ENCODE data around the gene RPN2.
A peak's percentile ranks its signal among the peaks of the same experiment; 100 is the strongest.

The RPN2 gene

GRCh38 chr20:37198932-37199660, 20.0 kb downstream of the RPN2 start:
- Histone ChIP-seq H3K36me3 (ENCODE audit: control insufficient read depth in 2 of 2, insufficient read depth in 2 of 2, low read length in 2 of 2) (peaks cover 43 to 44% of the 10 kb centered on the region in 2 donors), H3K9me3 (ENCODE audit: control insufficient read depth in 2 of 2, low read length in 2 of 2) (no peaks in the 10 kb centered on the region), H3K27me3 (ENCODE audit: control insufficient read depth in 2 of 2, insufficient read depth in 2 of 2, low read length in 2 of 2) (no peaks in the 10 kb centered on the region), H3K4me1 (ENCODE audit: control insufficient read depth in 2 of 2, insufficient read depth in 2 of 2, low read length in 2 of 2) (peaks cover 0 to 3% of the 10 kb centered on the region in 2 donors), H3K9ac (ENCODE audit: low read depth in 1 of 2, low read length in 2 of 2) (no peak overlapping the region), H3K27ac (ENCODE audit: low read depth in 2 of 2, low read length in 2 of 2) (no peak overlapping the region), H3K4me3 (ENCODE audit: low read length in 2 of 2) (no peak overlapping the region)

DNA sequence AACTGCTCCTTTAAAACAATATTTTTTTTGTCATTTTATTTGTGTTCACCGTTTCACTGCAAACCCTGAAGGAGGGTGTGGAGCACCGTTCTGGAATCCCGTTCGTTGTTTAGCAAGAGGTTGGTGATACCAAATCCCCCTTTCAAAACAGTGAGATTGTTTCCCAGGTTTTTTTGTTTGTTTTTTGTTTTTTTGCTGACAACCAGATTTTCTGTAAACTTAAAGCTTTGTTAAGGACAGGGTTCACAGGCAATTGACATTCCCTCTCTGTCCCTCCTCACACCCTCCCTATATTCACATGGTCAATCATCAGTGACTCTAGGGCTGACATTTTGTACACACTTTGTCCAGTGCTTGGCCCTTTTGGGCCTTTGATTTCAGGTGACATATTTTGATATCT, 21.2 kb downstream of the RPN2 start:
- Histone ChIP-seq H3K27ac (ENCODE audit: low read depth in 2 of 2, low read length in 2 of 2) (no peak overlapping the region), H3K9ac (ENCODE audit: low read depth in 1 of 2, low read length in 2 of 2) (no peak overlapping the region), H3K9me3 (ENCODE audit: control insufficient read depth in 2 of 2, low read length in 2 of 2) (no peaks in the 10 kb centered on the region), H3K36me3 (ENCODE audit: control insufficient read depth in 2 of 2, insufficient read depth in 2 of 2, low read length in 2 of 2) (peaks cover 56 to 57% of the 10 kb centered on the region in 2 donors), H3K27me3 (ENCODE audit: control insufficient read depth in 2 of 2, insufficient read depth in 2 of 2, low read length in 2 of 2) (no peaks in the 10 kb centered on the region), H3K4me1 (ENCODE audit: control insufficient read depth in 2 of 2, insufficient read depth in 2 of 2, low read length in 2 of 2) (peaks cover 0 to 3% of the 10 kb centered on the region in 2 donors), H3K4me3 (ENCODE audit: low read length in 2 of 2) (no peak overlapping the region)

DNA sequence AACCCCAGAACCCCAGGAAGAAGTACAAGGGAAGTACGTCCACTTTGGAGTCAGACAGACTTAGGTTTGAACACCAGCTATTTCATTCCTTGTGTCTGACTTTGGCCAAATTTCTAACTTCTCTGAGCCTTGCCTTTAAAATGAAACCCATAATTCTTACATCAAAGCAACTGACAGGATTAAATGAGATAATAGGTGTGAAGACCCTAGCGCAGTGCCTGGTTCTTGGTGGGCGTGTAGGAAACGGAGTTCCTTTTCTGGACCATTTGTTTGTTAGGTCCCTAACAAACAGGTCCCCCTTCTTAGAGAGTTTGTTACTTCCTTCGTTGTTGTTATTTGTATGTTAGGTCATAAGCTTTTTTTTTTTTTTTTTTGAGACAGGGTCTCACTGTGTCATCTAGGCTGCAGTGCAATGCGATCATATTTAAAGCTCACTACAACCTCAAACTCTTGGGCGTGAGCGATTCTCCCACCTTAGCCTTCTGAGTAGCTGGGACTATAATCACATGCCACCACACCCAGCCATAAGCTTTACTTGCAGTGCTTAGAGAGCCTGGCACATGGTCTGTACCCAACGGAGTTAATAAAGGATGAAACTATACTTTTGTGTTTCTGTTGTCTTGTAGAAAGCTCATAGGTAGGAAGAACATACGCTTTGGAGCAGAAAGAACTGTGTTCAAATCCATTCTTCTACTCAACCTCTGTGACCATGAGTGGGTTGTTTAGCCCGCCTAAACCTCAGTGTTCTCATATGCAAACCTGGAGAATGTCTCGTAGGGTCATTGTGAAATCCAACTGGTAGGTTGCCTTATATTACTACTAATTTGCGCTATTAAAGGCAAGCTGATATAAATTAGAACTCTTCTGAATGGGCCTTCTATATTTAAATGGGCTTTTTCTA, 22.0 kb downstream of the RPN2 start:
- Histone ChIP-seq H3K36me3 (ENCODE audit: control insufficient read depth in 2 of 2, insufficient read depth in 2 of 2, low read length in 2 of 2) (peaks cover 61 to 64% of the 10 kb centered on the region in 2 donors), H3K4me1 (ENCODE audit: control insufficient read depth in 2 of 2, insufficient read depth in 2 of 2, low read length in 2 of 2) (peaks cover 0 to 3% of the 10 kb centered on the region in 2 donors), H3K27ac (ENCODE audit: low read depth in 2 of 2, low read length in 2 of 2) (no peak overlapping the region), H3K9ac (ENCODE audit: low read depth in 1 of 2, low read length in 2 of 2) (no peak overlapping the region), H3K9me3 (ENCODE audit: control insufficient read depth in 2 of 2, low read length in 2 of 2) (no peaks in the 10 kb centered on the region), H3K4me3 (ENCODE audit: low read length in 2 of 2) (no peak overlapping the region), H3K27me3 (ENCODE audit: control insufficient read depth in 2 of 2, insufficient read depth in 2 of 2, low read length in 2 of 2) (no peaks in the 10 kb centered on the region)

- Histone ChIP-seq H3K27ac (ENCODE audit: low read depth in 2 of 2, low read length in 2 of 2) (peak overlapping the region in 1 of 2 donors; percentile 40), H3K27me3 (ENCODE audit: control insufficient read depth in 2 of 2, insufficient read depth in 2 of 2, low read length in 2 of 2) (no peaks in the 10 kb centered on the region), H3K4me1 (ENCODE audit: control insufficient read depth in 2 of 2, insufficient read depth in 2 of 2, low read length in 2 of 2) (peaks cover 0 to 3% of the 10 kb centered on the region in 2 donors), H3K4me3 (ENCODE audit: low read length in 2 of 2) (no peak overlapping the region), H3K9me3 (ENCODE audit: control insufficient read depth in 2 of 2, low read length in 2 of 2) (no peaks in the 10 kb centered on the region), H3K36me3 (ENCODE audit: control insufficient read depth in 2 of 2, insufficient read depth in 2 of 2, low read length in 2 of 2) (peaks cover 61 to 64% of the 10 kb centered on the region in 2 donors), H3K9ac (ENCODE audit: low read depth in 1 of 2, low read length in 2 of 2) (peak overlapping the region in 1 of 2 donors; percentile 18)
These were observed 22.7 kb downstream of the RPN2 start for GRCh38 chr20:37201827-37202162.

GRCh38 chr20:37202267-37202943, 23.3 kb downstream of the RPN2 start:
- Histone ChIP-seq H3K4me1 (ENCODE audit: control insufficient read depth in 2 of 2, insufficient read depth in 2 of 2, low read length in 2 of 2) (peaks cover 0 to 3% of the 10 kb centered on the region in 2 donors), H3K27me3 (ENCODE audit: control insufficient read depth in 2 of 2, insufficient read depth in 2 of 2, low read length in 2 of 2) (no peaks in the 10 kb centered on the region), H3K27ac (ENCODE audit: low read depth in 2 of 2, low read length in 2 of 2) (peak overlapping the region in 1 of 2 donors; percentile 40), H3K9ac (ENCODE audit: low read depth in 1 of 2, low read length in 2 of 2) (peak overlapping the region in 1 of 2 donors; percentile 18), H3K36me3 (ENCODE audit: control insufficient read depth in 2 of 2, insufficient read depth in 2 of 2, low read length in 2 of 2) (peaks cover 64 to 67% of the 10 kb centered on the region in 2 donors), H3K4me3 (ENCODE audit: low read length in 2 of 2) (no peak overlapping the region), H3K9me3 (ENCODE audit: control insufficient read depth in 2 of 2, low read length in 2 of 2) (no peaks in the 10 kb centered on the region)

GRCh38 chr20:37204056-37204455, 24.9 kb downstream of the RPN2 start:
- Histone ChIP-seq H3K4me1 (ENCODE audit: control insufficient read depth in 2 of 2, insufficient read depth in 2 of 2, low read length in 2 of 2) (peaks cover 0 to 3% of the 10 kb centered on the region in 2 donors), H3K27me3 (ENCODE audit: control insufficient read depth in 2 of 2, insufficient read depth in 2 of 2, low read length in 2 of 2) (no peaks in the 10 kb centered on the region), H3K27ac (ENCODE audit: low read depth in 2 of 2, low read length in 2 of 2) (no peak overlapping the region), H3K9ac (ENCODE audit: low read depth in 1 of 2, low read length in 2 of 2) (no peak overlapping the region), H3K9me3 (ENCODE audit: control insufficient read depth in 2 of 2, low read length in 2 of 2) (no peaks in the 10 kb centered on the region), H3K36me3 (ENCODE audit: control insufficient read depth in 2 of 2, insufficient read depth in 2 of 2, low read length in 2 of 2) (peaks cover 66 to 70% of the 10 kb centered on the region in 2 donors), H3K4me3 (ENCODE audit: low read length in 2 of 2) (no peak overlapping the region)

DNA sequence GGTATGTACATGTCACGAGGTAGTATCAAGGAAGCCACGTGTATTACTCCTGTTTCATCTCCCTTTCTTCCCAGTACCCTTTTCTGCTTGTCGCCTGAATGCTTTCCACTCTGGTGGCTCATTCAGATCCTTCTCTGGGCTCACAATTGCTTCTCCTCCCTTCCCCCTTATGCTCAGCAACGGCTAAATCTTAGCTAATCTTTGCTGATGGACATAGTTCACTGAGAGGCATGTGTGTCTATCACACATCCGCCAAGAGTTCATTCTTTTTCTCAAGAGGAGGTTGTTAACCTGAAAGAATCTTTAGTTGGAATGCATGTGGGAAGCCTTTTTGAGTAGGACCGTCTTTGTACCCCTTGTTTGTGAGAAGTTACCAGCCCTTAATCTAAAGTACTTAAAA, 26.0 kb downstream of the RPN2 start:
- Histone ChIP-seq H3K9me3 (ENCODE audit: control insufficient read depth in 2 of 2, low read length in 2 of 2) (no peaks in the 10 kb centered on the region), H3K4me3 (ENCODE audit: low read length in 2 of 2) (no peak overlapping the region), H3K27ac (ENCODE audit: low read depth in 2 of 2, low read length in 2 of 2) (no peak overlapping the region), H3K4me1 (ENCODE audit: control insufficient read depth in 2 of 2, insufficient read depth in 2 of 2, low read length in 2 of 2) (peaks cover 0 to 3% of the 10 kb centered on the region in 2 donors), H3K36me3 (ENCODE audit: control insufficient read depth in 2 of 2, insufficient read depth in 2 of 2, low read length in 2 of 2) (peaks cover 64 to 68% of the 10 kb centered on the region in 2 donors), H3K9ac (ENCODE audit: low read depth in 1 of 2, low read length in 2 of 2) (no peak overlapping the region), H3K27me3 (ENCODE audit: control insufficient read depth in 2 of 2, insufficient read depth in 2 of 2, low read length in 2 of 2) (no peaks in the 10 kb centered on the region)

- no peak overlapping the region for H3K4me3 ChIP-seq (ENCODE audit: low read length in 2 of 2)
- peaks cover 59 to 63% of the 10 kb centered on the region in 2 donors for H3K36me3 ChIP-seq (ENCODE audit: control insufficient read depth in 2 of 2, insufficient read depth in 2 of 2, low read length in 2 of 2)
- no peak overlapping the region for H3K27ac ChIP-seq (ENCODE audit: low read depth in 2 of 2, low read length in 2 of 2)
- H3K9me3 ChIP-seq (ENCODE audit: control insufficient read depth in 2 of 2, low read length in 2 of 2), result no peaks in the 10 kb centered on the region
- H3K4me1 ChIP-seq (ENCODE audit: control insufficient read depth in 2 of 2, insufficient read depth in 2 of 2, low read length in 2 of 2), result peaks cover 0 to 3% of the 10 kb centered on the region in 2 donors
- no peaks in the 10 kb centered on the region for H3K27me3 ChIP-seq (ENCODE audit: control insufficient read depth in 2 of 2, insufficient read depth in 2 of 2, low read length in 2 of 2)
- no peak overlapping the region for H3K9ac ChIP-seq (ENCODE audit: low read depth in 1 of 2, low read length in 2 of 2)
These were observed 26.7 kb downstream of the RPN2 start for GRCh38 chr20:37205794-37206193.

DNA sequence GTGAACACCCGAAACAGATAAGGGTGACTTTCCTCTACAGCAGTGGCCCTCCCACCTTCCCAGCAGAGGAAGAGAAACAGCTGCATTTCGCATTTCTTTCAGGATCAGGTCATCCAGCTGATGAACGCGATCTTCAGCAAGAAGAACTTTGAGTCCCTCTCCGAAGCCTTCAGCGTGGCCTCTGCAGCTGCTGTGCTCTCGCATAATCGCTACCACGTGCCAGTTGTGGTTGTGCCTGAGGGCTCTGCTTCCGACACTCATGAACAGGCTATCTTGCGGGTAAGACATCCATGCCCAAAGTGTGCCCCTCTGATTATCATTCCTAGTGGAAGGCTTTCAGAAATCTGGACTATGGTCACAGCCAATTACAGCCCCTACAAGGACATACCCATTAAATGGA, 28.0 kb downstream of the RPN2 start:
- Histone ChIP-seq H3K9me3 (ENCODE audit: control insufficient read depth in 2 of 2, low read length in 2 of 2) (no peaks in the 10 kb centered on the region), H3K27ac (ENCODE audit: low read depth in 2 of 2, low read length in 2 of 2) (no peak overlapping the region), H3K4me3 (ENCODE audit: low read length in 2 of 2) (no peak overlapping the region), H3K36me3 (ENCODE audit: control insufficient read depth in 2 of 2, insufficient read depth in 2 of 2, low read length in 2 of 2) (peaks cover 54 to 55% of the 10 kb centered on the region in 2 donors), H3K9ac (ENCODE audit: low read depth in 1 of 2, low read length in 2 of 2) (no peak overlapping the region), H3K27me3 (ENCODE audit: control insufficient read depth in 2 of 2, insufficient read depth in 2 of 2, low read length in 2 of 2) (no peaks in the 10 kb centered on the region), H3K4me1 (ENCODE audit: control insufficient read depth in 2 of 2, insufficient read depth in 2 of 2, low read length in 2 of 2) (no peaks in the 10 kb centered on the region)

- H3K4me1 ChIP-seq (ENCODE audit: control insufficient read depth in 2 of 2, insufficient read depth in 2 of 2, low read length in 2 of 2), result no peaks in the 10 kb centered on the region
- no peak overlapping the region for H3K4me3 ChIP-seq (ENCODE audit: low read length in 2 of 2)
- no peaks in the 10 kb centered on the region for H3K27me3 ChIP-seq (ENCODE audit: control insufficient read depth in 2 of 2, insufficient read depth in 2 of 2, low read length in 2 of 2)
- no peaks in the 10 kb centered on the region for H3K9me3 ChIP-seq (ENCODE audit: control insufficient read depth in 2 of 2, low read length in 2 of 2)
- H3K36me3 ChIP-seq (ENCODE audit: control insufficient read depth in 2 of 2, insufficient read depth in 2 of 2, low read length in 2 of 2), result peaks cover 60 to 62% of the 10 kb centered on the region in 2 donors
- no peak overlapping the region for H3K27ac ChIP-seq (ENCODE audit: low read depth in 2 of 2, low read length in 2 of 2)
- no peak overlapping the region for H3K9ac ChIP-seq (ENCODE audit: low read depth in 1 of 2, low read length in 2 of 2)
These were observed 30.1 kb downstream of the RPN2 start for GRCh38 chr20:37209193-37209592.

Data from mucosa of rectum (tissue), 2 donors.